Progenitor cell of endocrine pancreas (in vitro differentiated cells): ENCODE data around the gene KSR1. TPM values are rescaled to one million over a fixed set of nuclear protein-coding genes. Genes with fewer than 3 reads are reported as not detected.

Experiments used
- DNase-seq: peaks from one replicate; pipeline ENCODE4 v3.0.0; 2021; ENCODE audit warnings: low spot score; ENCODE audit not compliant: unreplicated experiment
- H3K27ac Mint-ChIP-seq: 2 replicates; pipeline ENCODE4 v1.8.0; 2021; ENCODE audit warnings: mild to moderate bottlenecking, moderate library complexity, mixed read lengths
- H3K27me3 Mint-ChIP-seq: 2 replicates; pipeline ENCODE4 v1.8.0; 2021; ENCODE audit warnings: mixed read lengths
- H3K36me3 Mint-ChIP-seq: 2 replicates; pipeline ENCODE4 v1.8.0; 2022; ENCODE audit warnings: mixed read lengths; ENCODE audit not compliant: insufficient read depth
- H3K4me1 Mint-ChIP-seq: 2 replicates; pipeline ENCODE4 v1.8.0; 2021; ENCODE audit warnings: low read depth, mixed read lengths
- H3K4me3 Mint-ChIP-seq: 2 replicates; pipeline ENCODE4 v1.8.0; 2021; ENCODE audit warnings: low read depth, mild to moderate bottlenecking, moderate library complexity, mixed read lengths
- H3K9me3 Mint-ChIP-seq: 2 replicates; pipeline ENCODE4 v1.8.0; 2021; ENCODE audit warnings: low read depth, mixed read lengths
- total RNA-seq: library from RNA; stranded (reverse); gene quantifications from 2 replicates; pipeline ENCODE4 v1.2.1, GENCODE V29; 2021
- TF ChIP-seq, protein P1 (sequence below): fragments of 200-600 bp; sonication (generic); IDR thresholded peaks from one replicate; pipeline ENCODE4 v1.5.0; 2021; ENCODE audit warnings: antibody characterized with exemption, mild to moderate bottlenecking; ENCODE audit not compliant: unreplicated experiment

KSR1 gene
- total RNA-seq, 1 donor from 2014 or later, result 70.1 TPM

DNA sequence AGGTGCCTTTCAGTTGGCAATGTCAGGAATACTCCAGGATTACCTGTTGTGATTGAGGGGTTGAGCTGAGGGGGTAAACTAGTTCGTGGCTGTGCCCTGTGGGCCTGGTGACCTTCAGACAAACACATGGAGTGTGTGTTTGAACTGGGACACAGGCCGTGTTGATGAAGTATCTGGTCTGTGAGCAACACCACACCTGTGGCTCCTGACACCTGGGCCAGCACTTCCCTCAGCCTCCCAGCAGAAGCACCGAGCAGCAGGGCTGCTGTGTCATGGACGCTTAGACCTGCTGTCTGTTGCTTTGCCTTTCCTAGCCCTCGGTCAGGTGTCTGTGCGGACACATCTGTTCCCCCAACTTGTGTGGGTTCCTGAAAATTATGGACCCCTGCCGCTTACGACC is 82.9 kb downstream of the KSR1 start:
- TF ChIP-seq, protein P1, sequence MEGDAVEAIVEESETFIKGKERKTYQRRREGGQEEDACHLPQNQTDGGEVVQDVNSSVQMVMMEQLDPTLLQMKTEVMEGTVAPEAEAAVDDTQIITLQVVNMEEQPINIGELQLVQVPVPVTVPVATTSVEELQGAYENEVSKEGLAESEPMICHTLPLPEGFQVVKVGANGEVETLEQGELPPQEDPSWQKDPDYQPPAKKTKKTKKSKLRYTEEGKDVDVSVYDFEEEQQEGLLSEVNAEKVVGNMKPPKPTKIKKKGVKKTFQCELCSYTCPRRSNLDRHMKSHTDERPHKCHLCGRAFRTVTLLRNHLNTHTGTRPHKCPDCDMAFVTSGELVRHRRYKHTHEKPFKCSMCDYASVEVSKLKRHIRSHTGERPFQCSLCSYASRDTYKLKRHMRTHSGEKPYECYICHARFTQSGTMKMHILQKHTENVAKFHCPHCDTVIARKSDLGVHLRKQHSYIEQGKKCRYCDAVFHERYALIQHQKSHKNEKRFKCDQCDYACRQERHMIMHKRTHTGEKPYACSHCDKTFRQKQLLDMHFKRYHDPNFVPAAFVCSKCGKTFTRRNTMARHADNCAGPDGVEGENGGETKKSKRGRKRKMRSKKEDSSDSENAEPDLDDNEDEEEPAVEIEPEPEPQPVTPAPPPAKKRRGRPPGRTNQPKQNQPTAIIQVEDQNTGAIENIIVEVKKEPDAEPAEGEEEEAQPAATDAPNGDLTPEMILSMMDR, result no peak
- Mint-ChIP-seq H3K36me3 (no peaks in the 10 kb centered on the region), H3K9me3 (no peaks in the 10 kb centered on the region), H3K4me3 (no peak overlapping the region), H3K27ac (peak overlapping the region; percentile 13), H3K4me1 (peaks cover 38% of the 10 kb centered on the region), H3K27me3 (no peaks in the 10 kb centered on the region)
- DNase-seq, result no peak

DNA sequence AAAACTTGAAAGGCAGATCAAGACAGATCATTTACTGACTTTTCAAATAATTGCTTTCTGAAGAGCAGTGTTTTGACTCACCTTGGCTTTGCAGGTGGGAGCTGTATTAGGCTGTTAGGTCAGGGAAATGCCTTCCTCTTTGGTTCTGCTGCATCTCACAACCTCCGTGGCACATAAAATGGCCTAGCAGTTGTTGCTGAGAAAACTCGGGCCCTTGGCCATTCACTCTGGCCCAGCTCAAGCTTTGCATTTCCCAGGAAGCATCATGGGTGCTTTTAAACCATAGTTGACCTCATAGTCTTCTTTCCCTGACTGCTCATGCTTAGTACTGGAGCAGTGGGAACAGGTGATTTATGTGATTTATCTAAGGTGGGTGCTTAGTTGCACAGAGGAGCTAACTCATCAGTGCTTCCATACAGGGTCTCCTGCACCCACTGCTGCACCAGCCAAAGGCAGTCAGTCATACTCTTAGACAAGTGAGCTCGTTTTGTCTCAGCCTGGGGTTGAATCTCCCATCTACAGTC is 83.6 kb downstream of the KSR1 start:
- Mint-ChIP-seq H3K27me3 (no peaks in the 10 kb centered on the region), H3K4me1 (peaks cover 39% of the 10 kb centered on the region), H3K27ac (peak overlapping the region; percentile 93), H3K4me3 (no peak overlapping the region), H3K9me3 (no peaks in the 10 kb centered on the region), H3K36me3 (no peaks in the 10 kb centered on the region)
- TF ChIP-seq, protein P1, result no peak
- DNase-seq, result no peak

DNA sequence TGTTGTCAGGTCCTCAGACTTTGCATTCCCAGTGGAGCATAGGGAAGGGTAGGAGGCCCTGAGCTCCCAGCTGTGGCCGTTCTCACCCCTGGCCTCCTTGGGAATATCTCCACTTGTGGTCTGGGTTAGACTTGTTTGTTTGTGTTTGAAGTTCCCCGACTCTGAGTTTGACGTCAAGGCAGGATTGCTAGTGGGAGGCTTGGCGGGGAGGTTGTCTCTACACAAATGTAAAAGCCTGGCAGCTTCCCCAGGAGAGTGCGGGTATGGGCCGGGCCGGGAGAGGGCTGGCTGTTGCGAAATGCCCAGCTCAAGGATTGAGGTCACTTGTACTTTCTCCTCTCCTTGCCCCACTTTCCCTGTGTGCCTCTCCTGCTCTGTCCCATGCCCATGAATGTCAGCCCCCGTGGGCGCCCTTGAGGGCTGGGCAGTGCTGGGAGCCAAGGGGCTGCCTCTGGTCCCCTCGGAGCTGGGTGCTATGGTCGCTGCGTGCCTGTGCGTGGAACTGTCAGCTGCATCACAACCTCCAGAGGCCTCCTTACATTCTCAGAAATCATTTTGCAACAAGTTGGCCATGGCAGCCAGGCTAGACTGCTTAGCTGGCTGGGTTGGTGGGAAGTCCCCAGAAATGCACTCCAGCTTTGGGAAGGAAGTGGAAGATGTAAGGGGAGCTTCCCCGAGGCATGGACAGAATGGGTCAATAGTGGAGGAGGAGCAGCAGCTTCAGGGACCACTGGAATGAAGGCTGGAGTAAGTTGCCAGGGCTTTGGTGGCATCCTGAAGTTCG is 84.3 kb downstream of the KSR1 start:
- Mint-ChIP-seq H3K27ac (peak overlapping the region; percentile 93), H3K27me3 (no peaks in the 10 kb centered on the region), H3K4me3 (no peak overlapping the region), H3K4me1 (peaks cover 38% of the 10 kb centered on the region), H3K9me3 (no peaks in the 10 kb centered on the region), H3K36me3 (no peaks in the 10 kb centered on the region)
- TF ChIP-seq, protein P1, result no peak
- no peak for DNase-seq

DNA sequence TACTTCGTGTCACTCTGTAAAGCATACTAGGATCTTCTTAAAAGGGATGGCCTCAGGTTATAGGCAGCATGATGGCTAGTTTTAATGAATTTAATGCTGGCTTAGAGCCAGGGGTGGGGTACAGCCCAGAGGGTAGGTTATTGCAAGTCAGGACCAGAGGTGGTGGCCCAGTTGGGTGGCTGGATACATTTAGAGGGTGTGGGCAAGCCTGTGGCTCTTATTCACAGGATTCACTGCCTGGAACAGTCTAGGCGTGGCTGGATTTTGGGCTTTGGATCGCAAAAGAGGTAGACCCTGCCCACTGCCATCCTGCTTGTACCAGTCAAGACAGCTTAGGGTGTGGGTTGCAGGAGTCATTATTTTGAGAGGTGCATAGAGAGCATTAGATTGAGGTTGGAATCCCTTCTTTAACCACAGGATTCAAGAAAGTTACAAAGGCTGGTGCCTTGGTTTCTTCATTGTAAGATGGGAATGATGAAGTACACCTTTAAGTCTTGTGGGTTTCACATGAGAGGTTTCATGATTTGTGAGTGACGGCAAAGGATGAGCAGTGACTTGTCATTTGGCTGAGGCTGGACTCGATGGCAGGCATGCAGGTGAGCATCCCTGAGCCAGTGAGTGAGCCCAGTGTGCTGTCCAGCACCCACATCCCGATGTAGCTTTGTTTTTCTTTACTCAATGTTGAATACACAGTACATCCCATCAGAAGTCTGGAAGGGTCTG is 85.2 kb downstream of the KSR1 start:
- no peak for DNase-seq
- TF ChIP-seq, protein P1, result no peak
- Mint-ChIP-seq H3K4me1 (peaks cover 43% of the 10 kb centered on the region), H3K27ac (no peak overlapping the region), H3K4me3 (no peak overlapping the region), H3K27me3 (no peaks in the 10 kb centered on the region), H3K36me3 (no peaks in the 10 kb centered on the region), H3K9me3 (no peaks in the 10 kb centered on the region)

DNA sequence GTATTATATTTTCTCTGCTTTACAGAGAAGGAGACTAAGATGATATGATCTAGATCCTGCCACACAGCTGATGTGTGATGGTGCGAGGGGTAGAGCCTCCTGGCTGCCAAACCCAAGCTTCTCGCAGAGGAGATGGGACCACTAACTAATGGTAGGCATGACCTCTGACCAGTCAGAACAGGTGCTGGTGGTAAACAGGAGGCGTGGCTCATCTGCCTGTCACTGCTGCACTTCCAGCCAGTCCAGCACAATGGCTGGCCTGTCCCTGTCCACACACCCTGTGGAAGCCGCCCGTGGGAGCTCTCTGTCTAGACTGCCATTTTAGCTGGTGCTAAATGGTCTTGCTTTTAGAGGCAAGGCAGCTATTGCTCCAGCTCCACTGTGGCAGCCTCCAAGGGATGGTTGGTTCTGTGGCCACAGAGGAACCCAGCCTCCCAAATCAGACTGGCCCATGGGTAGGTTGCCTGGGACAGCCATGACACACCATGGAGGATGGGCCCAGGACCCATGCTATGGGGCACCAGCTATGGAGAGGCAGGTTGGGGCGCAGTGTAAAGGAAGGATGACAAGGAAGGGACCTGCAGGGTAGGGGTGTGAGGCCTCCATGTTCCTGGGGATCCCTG is 86.7 kb downstream of the KSR1 start:
- Mint-ChIP-seq H3K36me3 (no peaks in the 10 kb centered on the region), H3K4me1 (peaks cover 46% of the 10 kb centered on the region), H3K9me3 (no peaks in the 10 kb centered on the region), H3K4me3 (no peak overlapping the region), H3K27ac (no peak overlapping the region), H3K27me3 (no peaks in the 10 kb centered on the region)
- TF ChIP-seq, protein P1, result no peak
- DNase-seq, result no peak
